ENCODE measurements around the gene FAM13A. TPM values are rescaled to one million over a fixed set of nuclear protein-coding genes. Genes with fewer than 3 reads are reported as not detected.

Gene FAM13A
- total RNA-seq, 1 donor from 2014 or later, result 2.7 TPM

DNA sequence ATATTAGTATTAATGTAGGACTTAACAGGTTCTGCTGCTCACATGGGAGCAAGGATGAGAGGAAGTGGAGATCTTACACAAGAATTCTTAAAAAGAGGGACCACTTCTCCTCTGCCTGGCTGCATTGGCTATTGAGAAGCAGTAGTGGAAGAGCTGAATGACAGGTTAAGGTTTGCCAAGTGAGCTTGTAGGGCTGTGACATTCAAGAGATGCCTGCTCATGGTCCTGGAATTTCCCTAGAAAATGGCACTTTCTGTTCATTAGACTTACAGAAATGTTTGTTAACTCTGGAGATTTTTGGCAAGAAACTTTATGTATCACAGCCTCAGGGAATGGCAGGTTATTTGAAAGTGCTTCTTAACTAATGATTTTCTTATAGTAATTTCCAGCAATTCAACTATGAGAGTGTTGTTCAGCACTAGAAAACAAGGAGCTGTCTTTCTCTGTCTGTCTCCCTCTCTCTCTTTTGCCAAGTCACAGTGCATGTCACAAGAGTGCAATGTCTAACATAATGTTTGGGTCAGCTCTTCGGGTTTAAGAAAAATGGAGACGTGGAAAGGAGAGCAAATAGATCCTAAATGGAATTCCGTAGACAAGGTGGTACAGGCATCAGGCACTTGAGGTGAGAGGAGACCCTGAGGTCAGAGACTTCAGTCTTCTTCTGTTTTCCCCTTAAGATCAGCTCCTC, 351.0 kb downstream of the FAM13A start:
- ChIA-PET POLR2A (no interaction called here), CTCF (no interaction called here)
- H3K9me3 Mint-ChIP-seq, result no peaks in the 10 kb centered on the region
- no peaks in the 10 kb centered on the region for H3K4me1 Mint-ChIP-seq
- DNase-seq (no peak), ATAC-seq (ENCODE audit: low read depth) (no peak)
- H3K27me3 Mint-ChIP-seq, result no peaks in the 10 kb centered on the region
- intact Hi-C loops (cut with micrococcal nuclease), result no loop called here
- peaks cover 81% of the 10 kb centered on the region for H3K36me3 Mint-ChIP-seq (ENCODE audit: low read depth)
- TF ChIP-seq CTCF (IDR thresholded peaks at IDR 0.05), result no peak
- H3K27ac Mint-ChIP-seq, result no peak overlapping the region
- no peak overlapping the region for H3K4me3 Mint-ChIP-seq

DNA sequence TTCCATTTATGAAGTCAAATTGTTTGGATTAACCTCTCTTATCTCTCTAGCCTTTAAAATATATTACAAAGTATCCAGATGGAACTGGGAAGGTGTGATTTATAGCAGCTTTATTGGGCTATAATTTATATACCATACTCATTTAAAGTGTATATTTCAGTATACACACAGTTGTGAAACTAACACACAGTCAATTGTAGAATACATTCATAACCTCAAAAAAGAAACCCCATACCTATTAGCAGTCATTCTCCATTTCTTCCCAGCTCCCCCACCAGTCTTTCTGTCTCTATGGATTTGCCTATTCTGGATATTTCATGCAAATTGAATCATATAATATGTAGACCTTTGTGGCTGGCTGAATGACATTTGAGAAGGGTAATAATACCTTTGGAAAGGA, 351.8 kb downstream of the FAM13A start:
- intact Hi-C loops (cut with micrococcal nuclease), result no loop called here
- ChIA-PET CTCF (no interaction called here), POLR2A (no interaction called here)
- Mint-ChIP-seq H3K36me3 (ENCODE audit: low read depth) (peaks cover 80% of the 10 kb centered on the region), H3K4me1 (no peaks in the 10 kb centered on the region), H3K4me3 (no peak overlapping the region), H3K27me3 (no peaks in the 10 kb centered on the region), H3K27ac (no peak overlapping the region), H3K9me3 (no peaks in the 10 kb centered on the region)
- ATAC-seq (ENCODE audit: low read depth) (no peak), DNase-seq (no peak)
- no peak for TF ChIP-seq CTCF (IDR thresholded peaks at IDR 0.05)

GRCh38 chr4:88702782-88703181, 354.2 kb downstream of the FAM13A start:
- intact Hi-C loops (cut with micrococcal nuclease), result no loop called here
- Mint-ChIP-seq H3K4me3 (no peak overlapping the region), H3K36me3 (ENCODE audit: low read depth) (peaks cover 68% of the 10 kb centered on the region), H3K9me3 (no peaks in the 10 kb centered on the region), H3K4me1 (peaks cover 5% of the 10 kb centered on the region), H3K27ac (no peak overlapping the region), H3K27me3 (no peaks in the 10 kb centered on the region)
- TF ChIP-seq CTCF (IDR thresholded peaks at IDR 0.05), result no peak
- DNase-seq (no peak), ATAC-seq (ENCODE audit: low read depth) (no peak)
- ChIA-PET POLR2A (no interaction called here), CTCF (no interaction called here)

- TF ChIP-seq CTCF (IDR thresholded peaks at IDR 0.05), result no peak
- intact Hi-C loops (cut with micrococcal nuclease), result loop anchor here (10.0 kb wide), 1 partner anchor 416 kb away; the partner anchor contains the start of gene TIGD2
- Mint-ChIP-seq H3K9me3 (no peaks in the 10 kb centered on the region), H3K27me3 (no peaks in the 10 kb centered on the region), H3K4me1 (peaks cover 9% of the 10 kb centered on the region), H3K36me3 (ENCODE audit: low read depth) (peaks cover 49% of the 10 kb centered on the region), H3K27ac (no peak overlapping the region), H3K4me3 (no peak overlapping the region)
- DNase-seq (no peak), ATAC-seq (ENCODE audit: low read depth) (no peak)
- ChIA-PET CTCF (interaction anchor here (1.0 kb wide), 1 partner anchor 171 kb away, joined by 3 read pairs; no protein-coding TSS in a partner anchor), POLR2A (interaction anchor here (0.7 to 1.6 kb wide), 2 partner anchors 106 to 107 kb away, joined by 4 to 6 read pairs; partner anchors contain the start of gene HERC3)
These were observed 358.5 kb downstream of the FAM13A start for GRCh38 chr4:88698519-88698918.

- ChIA-PET POLR2A (interaction anchor here (0.7 to 1.6 kb wide), 2 partner anchors 105 to 106 kb away, joined by 4 to 6 read pairs; partner anchors contain the start of gene HERC3), CTCF (interaction anchor here (1.0 kb wide), 1 partner anchor 171 kb away, joined by 3 read pairs; no protein-coding TSS in a partner anchor)
- intact Hi-C loops (cut with micrococcal nuclease), result loop anchor here (1.0 to 10.0 kb wide), 2 partner anchors 105 to 417 kb away; partner anchors contain the start of genes HERC3 and TIGD2
- Mint-ChIP-seq H3K27me3 (no peaks in the 10 kb centered on the region), H3K4me3 (peak within 1 kb of the TSS; percentile 89), H3K9me3 (no peaks in the 10 kb centered on the region), H3K36me3 (ENCODE audit: low read depth) (peaks cover 45% of the 10 kb centered on the region), H3K4me1 (peaks cover 9% of the 10 kb centered on the region), H3K27ac (peak within 1 kb of the TSS; percentile 78)
- TF ChIP-seq CTCF (IDR thresholded peaks at IDR 0.05), result no peak
- peak; percentile 55 for DNase-seq
- peak; percentile 84 for ATAC-seq (ENCODE audit: low read depth)
These were observed 359.2 kb downstream of the FAM13A start, which contains the start of gene NAP1L5 for GRCh38 chr4:88697588-88698329. NAP1L5 (minus strand) TSS chr4:88697829; CDS start chr4:88697754, 75 bp downstream.

All from activated B cell treated with CpG ODN at 0.5 μM for 24 hours (primary cell).